Measurements from ENCODE around the gene ZNF22.

ZNF22 gene

DNA sequence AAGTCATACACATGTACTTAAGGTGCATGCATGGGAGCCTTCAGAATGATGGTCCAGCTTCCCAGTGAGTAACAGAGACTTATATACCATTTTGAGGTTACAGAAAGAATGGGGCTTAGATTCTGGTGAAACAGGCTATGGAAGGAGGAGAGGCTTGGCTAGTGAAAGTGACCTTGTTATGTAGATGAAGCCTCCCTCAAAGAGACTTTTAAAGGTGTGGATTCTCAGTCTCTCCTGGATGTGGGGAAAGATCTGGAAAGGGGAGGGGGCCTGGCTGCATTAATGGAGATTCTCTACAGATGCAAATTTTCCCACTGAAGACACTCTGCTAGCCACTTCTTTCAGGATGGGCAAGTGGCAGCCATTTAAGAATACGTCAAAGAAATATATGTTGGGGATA is 35.6 kb upstream of the ZNF22 start:
- no peak for DNase-seq (ENCODE audit: low spot score)

DNA sequence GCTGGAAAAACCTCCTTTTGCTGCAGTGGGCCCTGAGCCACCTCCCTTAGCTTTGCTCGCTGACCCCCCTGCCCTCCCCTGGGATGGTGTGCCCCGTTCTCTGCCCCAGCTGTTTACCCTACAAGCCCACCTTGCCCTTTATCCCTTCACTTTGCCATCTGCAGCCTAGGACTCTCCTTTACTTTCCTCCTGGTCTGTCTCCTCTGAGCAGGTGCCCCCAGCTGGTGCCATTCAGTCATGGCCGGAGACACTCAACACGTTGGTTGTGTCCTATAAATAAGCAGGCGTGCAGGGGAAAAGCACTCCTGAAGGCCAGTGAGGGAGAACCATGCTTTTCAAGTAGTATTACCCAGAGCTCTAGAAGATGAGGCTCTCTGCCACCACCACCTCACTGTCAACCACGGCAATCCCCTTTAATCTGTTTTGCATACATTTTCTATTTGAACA is 35.0 kb upstream of the ZNF22 start:
- DNase-seq (ENCODE audit: low spot score): no peak

- no peak for DNase-seq (ENCODE audit: low spot score)
Measured at GRCh38 chr10:44966129-44966815, 34.5 kb upstream of the ZNF22 start.

DNA sequence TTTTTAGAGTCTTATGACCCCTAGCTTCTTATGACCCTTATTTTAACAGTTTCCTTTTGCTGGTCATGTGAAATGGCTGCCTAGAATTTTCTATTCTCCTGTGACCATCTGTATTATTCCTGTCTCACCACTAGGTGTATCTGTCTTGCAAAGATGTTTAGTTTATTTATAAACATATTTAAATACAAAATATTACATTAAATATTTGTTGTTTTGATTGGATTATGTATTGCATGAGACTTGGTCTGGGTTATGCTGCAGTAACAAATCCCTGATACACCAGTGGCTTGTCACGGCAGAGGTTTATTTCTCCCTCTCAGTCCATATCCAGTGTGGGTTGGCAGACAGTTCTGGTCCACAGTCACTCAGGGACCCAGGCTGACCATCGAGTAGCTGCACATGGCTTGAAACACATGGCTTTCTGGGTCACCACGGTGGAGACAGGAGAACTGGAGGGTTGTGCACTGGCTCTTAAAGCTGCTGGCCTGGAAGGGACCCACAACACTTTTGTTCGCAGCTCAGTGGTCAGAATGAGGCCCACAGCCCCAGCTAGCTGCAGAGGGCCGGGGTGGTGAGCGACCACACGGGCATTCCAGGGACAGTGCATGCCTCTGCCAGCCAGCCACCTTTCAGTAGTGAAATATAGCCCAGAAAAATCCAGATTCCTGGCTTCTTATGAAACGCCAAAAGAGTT is 33.8 kb upstream of the ZNF22 start:
- DNase-seq (ENCODE audit: low spot score): no peak

- DNase-seq (ENCODE audit: low spot score): no peak
Measured at GRCh38 chr10:44967616-44968015, 33.1 kb upstream of the ZNF22 start.

GRCh38 chr10:44968091-44968490 is 32.6 kb upstream of the ZNF22 start:
- peak; percentile 63 for DNase-seq (ENCODE audit: low spot score)

- no peak for DNase-seq (ENCODE audit: low spot score)
Measured at GRCh38 chr10:44968500-44969400, 32.0 kb upstream of the ZNF22 start.

GRCh38 chr10:44969854-44970253 is 30.9 kb upstream of the ZNF22 start:
- DNase-seq (ENCODE audit: low spot score): no peak

GRCh38 chr10:44970812-44971395 is 29.8 kb upstream of the ZNF22 start:
- no peak for DNase-seq (ENCODE audit: low spot score)

- DNase-seq (ENCODE audit: low spot score): no peak
Measured at GRCh38 chr10:44971434-44971833, 29.3 kb upstream of the ZNF22 start.

DNA sequence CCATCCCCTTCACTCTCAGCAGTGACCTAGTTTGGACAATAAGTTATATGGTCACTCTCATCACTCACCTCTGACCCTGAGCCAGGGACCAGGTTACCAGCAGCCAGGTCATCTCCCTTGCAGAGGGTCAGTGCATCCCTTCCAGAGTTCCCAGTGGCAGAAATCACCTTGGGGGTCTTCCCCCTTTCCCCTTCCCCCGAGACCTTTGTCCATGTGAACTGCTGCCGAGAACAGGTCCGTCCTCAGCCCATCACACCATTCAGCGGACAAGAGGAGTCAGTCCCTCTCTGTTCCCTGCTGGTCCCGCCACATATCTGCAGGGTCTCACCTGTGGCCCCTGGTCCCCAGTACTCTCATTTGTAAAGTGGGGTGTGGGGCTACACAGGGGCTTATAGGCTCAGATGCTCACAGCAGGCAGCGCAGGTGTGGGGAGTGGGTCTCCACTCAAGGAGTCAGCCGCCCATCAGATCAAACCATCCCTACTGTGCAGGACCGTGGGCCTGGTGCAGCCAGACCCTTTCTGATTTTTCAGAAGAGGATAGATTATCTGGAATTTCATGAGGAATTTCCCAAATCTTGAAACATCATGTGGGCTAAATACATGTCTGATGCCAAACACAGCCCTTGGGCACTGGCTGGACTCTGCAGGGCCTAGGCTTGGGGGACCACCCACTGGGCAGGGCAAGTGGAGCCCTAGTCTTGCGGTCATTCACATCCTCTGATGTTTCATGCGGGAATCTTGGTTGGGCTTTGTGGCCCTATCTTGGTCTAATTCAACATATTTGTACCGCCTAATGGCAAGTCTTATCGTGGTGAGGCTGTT is 28.6 kb upstream of the ZNF22 start:
- DNase-seq (ENCODE audit: low spot score): no peak

- DNase-seq (ENCODE audit: low spot score): no peak
Measured at GRCh38 chr10:44972874-44973306, 27.8 kb upstream of the ZNF22 start.

GRCh38 chr10:44973323-44974081 is 27.2 kb upstream of the ZNF22 start:
- DNase-seq (ENCODE audit: low spot score): no peak

DNA sequence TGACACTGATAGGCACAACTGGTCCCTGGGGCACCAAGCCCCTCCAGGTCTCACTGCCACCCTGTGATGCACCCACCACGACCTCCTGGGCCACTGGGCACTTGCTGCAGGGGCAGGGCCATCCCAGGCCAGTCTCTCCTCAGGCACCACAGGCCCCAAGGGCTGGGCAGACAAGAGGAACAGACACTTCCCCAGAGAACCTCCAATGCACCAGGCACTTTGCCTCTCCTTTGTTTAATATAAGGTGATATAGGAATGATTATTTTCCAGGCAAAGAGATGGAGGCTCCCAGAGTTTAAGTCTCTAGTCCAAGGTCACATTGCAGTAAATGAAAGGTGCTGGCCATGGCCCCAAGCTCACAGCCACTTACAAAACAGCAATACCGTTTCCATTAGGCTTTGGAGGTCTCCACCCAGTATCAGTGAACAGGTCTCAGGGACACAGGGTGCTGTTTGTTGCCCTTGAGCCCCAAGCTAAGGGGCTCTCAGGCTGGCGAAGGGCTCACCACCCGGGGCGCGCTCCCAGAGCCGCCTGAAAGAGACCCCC is 26.6 kb upstream of the ZNF22 start:
- no peak for DNase-seq (ENCODE audit: low spot score)

- DNase-seq (ENCODE audit: low spot score): no peak
Measured at GRCh38 chr10:44974628-44975430, 25.9 kb upstream of the ZNF22 start.

GRCh38 chr10:44975431-44976331 is 25.0 kb upstream of the ZNF22 start:
- DNase-seq (ENCODE audit: low spot score): no peak

DNA sequence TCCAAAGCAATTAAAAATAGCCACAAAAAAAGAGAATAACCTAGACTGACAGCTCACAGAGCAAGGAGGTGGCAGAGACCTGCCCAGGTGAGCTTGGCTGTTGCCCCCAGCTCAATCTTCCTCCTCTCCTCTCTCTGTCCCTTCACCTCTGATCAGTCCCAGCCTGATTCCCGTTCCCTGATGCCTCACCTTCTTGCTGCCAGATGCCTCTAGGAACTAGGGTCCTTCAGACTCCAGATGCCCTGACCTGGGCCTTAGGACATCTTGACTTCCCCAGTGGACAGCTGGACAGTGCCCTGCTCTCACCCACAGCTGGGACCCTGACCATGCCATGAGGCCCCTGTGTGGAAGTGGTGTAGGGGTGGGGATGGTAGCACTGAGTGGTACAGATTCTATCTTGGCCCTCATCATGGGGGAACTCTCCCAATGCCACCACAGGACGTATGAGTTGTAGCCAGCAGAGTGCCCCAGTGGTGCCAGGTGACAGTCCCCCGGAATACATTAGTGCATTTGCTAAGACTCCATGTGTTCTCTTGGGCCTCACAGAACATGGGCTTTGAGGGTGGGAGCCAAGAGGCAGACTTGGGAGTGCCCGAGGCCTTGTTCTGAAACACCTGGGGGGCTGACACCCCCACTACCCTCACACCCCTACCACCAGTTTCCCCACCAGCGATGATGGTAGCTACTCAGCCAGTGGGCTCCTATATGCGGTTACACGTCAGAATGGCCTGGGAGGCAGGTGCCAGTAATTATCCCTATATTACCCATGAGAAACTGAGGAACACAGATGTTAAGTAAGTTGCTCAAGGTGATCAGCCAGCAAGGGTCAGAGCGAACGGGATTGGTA is 24.1 kb upstream of the ZNF22 start:
- no peak for DNase-seq (ENCODE audit: low spot score)

All from putamen (tissue), 1 donor.